Activated effector memory CD4-positive, alpha-beta T cell treated with Interleukin-2 at 50 U/mL for 16 hours (primary cell): ENCODE results near the gene SLC9A3.

Experiments
- DNase-seq: peaks from one replicate; pipeline ENCODE4 v3.0.0-alpha.2; 2020

SLC9A3 gene

DNA sequence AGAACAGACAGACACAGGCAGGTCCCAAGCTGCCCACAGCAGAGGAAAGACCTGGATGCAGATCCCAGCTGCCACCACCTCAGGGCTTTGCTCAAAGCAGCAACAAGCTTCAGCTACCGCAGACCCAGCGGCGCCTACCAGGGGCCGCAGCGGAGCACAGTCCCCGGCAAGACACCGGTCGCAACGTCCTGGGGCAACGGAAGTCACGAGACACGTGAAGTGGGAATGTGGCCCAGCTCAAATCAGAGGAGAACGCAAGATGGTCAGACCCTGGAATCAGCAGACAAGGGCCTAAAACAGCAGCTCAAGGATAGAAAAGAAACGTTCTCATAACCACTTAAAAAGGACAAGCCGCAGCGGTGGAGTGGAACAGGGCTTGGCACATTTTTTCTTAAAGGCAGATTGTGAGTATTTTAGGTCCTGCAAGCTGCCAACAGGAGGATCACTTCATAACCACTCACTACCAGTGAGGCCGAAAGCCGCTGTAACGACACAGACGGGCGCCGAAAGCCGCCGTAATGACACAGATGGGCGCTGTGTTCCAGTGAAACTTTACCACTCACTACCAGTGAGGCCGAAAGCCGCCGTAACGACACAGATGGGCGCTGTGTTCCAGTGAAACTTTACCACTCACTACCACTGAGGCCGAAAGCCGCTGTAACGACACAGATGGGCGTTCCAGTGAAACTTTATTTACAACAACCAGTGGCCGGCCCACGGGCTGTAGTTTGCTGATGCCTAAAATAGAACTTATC, 21.7 kb downstream of the SLC9A3 start:
- DNase-seq, result no peak

DNA sequence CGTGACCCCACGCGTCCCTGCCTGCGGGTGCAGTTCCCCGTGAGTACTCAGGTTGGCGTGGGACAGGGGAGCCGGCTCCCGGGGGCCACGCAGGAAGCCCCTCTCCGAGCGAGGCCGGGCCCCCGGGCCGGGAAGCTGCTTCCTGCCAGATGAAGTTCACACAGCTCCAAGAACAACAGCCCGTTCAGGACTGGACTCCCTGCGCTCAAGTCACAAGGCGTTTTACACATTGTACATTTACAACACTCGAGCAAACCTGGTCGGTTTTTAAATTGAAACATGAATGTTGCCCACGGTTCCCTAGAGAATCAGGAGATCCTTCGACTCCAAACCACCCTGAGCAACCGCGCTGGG, 22.4 kb downstream of the SLC9A3 start:
- DNase-seq, result no peak

DNA sequence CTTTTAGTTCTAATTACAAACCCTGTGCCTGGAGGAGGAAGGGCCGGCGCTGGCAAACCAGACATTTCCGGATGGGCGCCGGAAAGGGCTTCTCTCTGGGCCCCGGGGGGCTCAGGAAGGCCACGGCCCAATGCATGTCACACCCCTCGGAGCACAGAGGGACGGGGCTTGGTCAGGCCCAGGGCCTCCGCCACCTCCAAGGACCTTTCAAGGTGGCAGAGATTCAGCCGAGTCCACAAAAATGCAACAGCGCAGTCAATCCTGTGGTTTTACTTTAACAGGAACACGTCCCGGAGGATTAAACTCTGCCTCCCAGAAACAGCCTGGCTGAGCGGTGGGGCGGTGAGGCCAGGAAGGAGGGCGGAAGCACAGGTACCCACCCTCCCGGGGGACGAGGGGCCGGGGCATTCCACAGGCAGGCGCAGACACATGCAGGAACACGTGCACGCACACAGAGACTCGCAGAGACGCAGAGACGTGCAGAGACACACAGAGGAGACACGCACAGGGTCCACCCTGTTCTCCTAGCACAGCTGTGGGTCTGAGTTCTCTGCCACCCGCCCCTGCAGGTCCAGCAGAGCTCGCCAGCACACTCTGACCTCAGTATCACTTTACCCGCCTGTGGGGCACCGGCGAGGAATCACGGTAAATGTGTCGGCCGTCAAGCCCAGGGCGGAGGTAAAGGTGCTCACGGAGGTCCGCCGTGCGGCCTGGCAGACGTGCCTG, 23.0 kb downstream of the SLC9A3 start:
- DNase-seq, result no peak

DNA sequence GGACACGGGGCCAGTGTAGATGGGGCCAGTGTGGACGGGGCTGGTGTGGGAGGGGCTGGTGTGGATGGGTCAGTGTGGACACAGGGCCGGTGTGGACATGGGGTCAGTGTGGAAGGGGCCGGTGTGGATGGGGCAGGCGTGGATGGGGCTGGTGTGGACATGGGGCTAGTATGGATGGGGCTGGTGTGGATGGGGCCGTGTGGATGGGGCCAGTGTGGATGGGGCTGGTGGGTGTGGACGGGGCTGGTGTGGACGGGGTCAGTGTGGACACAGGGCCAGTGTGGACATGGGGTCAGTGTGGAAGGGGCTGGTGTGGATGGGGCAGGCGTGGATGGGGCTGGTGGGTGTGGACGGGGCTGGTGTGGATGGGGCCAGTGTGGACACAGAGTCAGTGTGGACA, 23.8 kb downstream of the SLC9A3 start:
- no peak for DNase-seq

GRCh38 chr5:499233-500209, 24.7 kb downstream of the SLC9A3 start:
- DNase-seq, result no peak

DNA sequence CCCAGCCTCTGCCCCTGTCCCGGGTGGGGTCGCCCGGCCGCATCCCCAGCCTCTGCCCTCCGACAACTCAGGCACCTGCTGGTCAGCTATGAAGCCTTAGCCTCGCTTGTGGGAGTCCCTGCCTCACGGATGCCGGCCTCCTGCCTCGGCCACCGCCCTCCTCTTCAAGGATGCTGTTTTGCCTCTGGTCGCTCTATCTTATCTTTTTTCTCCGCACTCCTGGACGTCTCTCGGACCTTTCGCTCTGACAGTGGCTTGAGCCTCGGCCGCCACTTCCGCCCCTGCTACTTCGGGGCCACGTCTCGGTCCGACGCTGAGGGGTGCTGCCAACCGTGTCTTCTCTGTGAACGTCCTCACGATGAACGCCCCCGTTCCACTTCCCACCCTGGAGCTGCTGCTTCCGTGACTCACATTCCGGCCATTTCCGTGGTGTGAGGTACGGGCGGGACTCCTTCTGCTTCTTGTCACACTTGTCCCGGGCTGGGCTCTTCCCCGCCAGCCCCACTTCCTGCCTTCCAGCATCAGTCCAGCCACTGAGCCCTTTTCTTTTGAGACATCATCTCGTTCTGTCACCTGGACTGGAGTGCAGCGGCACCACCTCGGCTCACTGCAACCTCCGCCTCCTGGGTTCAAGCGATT, 26.3 kb downstream of the SLC9A3 start:
- no peak for DNase-seq

DNA sequence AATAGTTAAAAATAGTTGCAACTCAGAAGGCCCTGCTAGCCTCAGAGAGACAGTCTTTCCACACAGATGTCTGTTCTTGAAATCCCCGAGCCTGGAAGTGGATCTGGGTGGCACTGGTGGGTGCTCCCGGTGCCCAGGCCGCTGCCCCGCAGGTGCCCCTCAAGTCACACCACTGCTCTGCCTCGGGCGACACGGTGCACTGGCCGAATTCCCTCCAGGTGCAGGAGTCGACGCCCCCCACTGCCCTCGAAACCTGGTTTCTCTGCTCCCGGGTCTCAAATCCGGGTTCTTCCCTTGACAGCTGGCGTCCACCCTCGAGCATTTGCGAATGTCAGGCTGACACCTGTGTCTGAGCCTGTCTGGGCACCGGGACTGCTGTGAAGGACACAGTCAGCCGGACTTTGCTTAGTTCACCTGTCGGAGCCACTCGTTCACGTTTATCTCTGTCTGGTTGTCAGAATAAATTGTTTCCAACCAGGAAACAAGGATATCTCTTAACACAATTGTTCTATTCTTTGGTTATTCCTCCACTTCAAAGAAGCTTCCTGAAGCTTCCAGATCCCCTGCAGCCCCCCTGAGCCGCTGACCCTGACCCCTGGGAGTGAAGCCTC, 27.1 kb downstream of the SLC9A3 start:
- DNase-seq, result no peak

GRCh38 chr5:496028-496427, 28.2 kb downstream of the SLC9A3 start:
- DNase-seq, result no peak

DNA sequence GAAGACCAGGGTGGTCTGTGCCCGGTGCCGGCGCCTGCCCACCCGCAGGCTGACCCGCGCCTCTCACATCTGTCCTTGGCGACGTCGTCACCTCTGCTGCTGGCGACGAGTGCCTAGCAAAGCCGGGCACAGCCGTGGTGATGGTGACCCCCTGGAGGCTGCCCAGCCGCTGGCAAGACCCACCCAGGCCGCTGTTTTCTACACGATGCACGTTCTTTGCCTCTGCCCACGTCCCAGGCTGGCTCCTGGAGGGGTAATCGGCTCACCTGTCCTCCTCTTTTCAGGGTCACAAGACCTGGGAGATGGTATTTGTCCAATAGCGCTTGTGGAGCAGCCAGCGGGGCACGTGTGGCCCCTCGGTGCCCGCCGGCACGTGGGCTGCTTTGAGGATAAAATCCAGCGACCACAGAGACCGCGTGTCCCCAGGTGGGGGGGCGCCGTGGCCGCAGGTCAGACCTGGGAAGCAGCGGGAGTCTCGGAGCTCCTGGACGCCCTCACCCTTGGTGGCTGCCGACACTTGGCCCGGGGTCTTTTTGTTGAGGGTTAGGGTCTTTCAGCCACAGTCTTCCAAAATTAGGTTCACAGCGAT, 29.5 kb downstream of the SLC9A3 start:
- no peak for DNase-seq

DNA sequence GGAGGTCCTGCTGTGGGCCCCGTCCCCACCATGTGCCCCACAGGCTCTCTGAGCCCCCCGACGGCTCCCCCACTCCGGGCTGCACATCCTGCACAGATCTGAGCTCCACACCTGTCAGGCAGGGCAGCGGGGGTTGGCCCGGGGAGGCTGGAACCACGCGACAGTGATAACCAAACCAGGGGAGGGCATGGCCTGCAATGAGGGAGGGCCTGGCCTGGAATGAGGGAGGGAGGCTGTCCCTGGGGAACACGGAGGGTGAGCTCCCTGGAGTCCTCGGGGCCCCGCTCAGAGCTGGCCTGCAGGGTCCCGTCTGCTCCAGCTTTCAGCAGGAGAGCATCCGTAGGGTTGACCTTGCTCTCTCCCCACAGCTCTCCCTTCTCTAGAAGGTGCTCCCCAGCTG, 30.5 kb downstream of the SLC9A3 start:
- no peak for DNase-seq

- no peak for DNase-seq
Measured at GRCh38 chr5:493119-493701, 31.0 kb downstream of the SLC9A3 start.

- no peak for DNase-seq
Measured at GRCh38 chr5:492314-492893, 31.8 kb downstream of the SLC9A3 start.

GRCh38 chr5:491856-492155, 32.4 kb downstream of the SLC9A3 start:
- no peak for DNase-seq

- DNase-seq, result no peak
Measured at GRCh38 chr5:491119-491855, 33.0 kb downstream of the SLC9A3 start.

- DNase-seq, result no peak
Measured at GRCh38 chr5:490116-491106, 33.8 kb downstream of the SLC9A3 start.

- no peak for DNase-seq
Measured at GRCh38 chr5:489689-490080, 34.6 kb downstream of the SLC9A3 start.

- DNase-seq, result no peak
Measured at GRCh38 chr5:488744-489688, 35.2 kb downstream of the SLC9A3 start.

DNA sequence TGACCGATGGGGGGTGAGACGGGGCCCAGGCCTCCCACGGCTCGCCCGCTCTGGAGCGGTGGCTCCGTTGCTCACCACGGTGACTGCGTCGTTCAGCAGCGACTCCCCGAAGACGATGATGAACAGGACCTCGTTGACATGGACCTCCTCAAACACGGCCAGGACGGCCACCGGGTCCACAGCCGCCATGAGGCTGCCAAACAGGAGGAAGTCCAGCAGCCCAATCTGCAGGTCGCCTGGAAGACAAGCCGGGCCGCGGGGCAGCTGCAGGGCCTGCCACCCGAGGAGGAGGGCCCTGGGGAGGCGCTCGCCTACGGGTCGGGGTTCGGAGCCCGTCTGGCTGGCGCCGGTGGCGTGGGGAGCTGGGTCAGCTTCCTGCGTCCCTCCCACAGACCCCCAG, 36.0 kb downstream of the SLC9A3 start:
- DNase-seq, result no peak
